Stimulated activated CD8-positive, alpha-beta memory T cell treated with anti-CD3 and anti-CD28 coated beads, Interleukin-12 subunit alpha, Interleukin-12 subunit beta, amount 100 ng/mL, for 24 hours (primary cell): Measurements from ENCODE around the gene R3HDM2.

ENCODE experiments used
- DNase-seq: peaks from one replicate; pipeline ENCODE4 v3.0.0-alpha.2; 2020; ENCODE audit errors: extremely low read depth

The R3HDM2 gene

DNA sequence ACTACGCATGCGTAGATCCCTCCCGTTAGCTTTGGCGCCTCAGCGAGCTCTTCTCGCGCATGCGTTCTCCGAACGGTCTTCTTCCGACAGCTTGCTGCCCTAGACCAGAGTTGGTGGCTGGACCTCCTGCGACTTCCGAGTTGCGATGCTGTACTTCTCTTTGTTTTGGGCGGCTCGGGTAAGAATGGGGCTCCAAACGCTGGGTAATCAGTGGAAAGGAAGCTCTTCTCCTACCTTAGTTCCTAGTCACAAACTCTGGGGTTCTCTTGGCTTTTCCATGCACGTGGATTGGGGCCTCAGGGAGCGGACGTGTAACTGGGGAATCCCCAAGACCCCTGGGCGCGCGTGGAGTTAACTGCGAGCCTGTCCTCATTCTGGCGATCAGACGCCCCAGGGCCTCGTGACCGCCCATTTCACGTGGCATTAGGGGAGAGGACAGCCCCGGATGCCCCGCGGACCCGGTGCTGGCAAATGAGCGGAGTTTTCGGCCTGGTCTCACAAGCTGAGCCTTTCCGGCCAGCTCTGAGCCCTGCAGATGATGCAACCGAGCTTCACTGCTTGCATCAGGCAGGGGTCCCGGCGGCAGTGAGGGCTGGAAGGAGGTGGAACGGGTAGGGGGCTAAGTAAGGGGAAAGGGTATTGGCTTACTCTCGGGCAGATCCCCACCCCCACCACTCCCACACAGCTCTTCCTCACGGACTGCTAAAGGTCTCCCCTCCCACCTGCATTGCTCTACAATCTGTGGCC, 201.0 kb downstream of the R3HDM2 start, which contains the start of gene SHMT2:
Gene SHMT2 (plus strand): TSS at position 78 of the 747 bp plus-strand sequence. CDS start 68 bp downstream, at position 146.
- peak; percentile 92 for DNase-seq

DNA sequence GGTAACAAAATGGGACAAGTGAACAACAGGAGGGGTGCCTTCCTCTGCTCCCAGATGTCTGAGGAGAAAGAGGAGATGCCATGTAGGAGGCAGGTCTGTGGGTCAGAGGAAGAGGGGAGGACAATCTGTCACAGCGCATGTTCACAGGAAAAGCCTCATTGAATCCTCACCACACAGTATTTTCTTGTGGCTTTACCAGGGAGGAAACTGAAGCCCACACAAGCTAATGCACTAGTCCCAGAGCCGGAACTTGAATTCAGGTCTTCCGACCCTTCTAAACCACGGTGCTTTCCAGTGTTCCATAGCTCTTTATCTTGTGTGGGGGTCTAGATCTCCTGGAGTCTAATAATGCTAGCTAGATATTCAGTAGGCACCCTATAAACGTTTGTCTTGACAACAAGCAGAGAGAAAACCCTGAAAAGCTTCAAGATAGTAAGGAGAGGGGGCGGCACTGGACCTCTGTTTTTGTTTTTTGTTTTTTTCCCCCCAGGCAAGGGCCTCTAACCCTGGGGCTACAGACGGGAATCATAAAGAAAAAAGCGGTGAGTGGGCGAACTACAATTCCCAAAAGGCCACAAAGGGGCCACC, 201.7 kb downstream of the R3HDM2 start:
- no peak for DNase-seq

DNA sequence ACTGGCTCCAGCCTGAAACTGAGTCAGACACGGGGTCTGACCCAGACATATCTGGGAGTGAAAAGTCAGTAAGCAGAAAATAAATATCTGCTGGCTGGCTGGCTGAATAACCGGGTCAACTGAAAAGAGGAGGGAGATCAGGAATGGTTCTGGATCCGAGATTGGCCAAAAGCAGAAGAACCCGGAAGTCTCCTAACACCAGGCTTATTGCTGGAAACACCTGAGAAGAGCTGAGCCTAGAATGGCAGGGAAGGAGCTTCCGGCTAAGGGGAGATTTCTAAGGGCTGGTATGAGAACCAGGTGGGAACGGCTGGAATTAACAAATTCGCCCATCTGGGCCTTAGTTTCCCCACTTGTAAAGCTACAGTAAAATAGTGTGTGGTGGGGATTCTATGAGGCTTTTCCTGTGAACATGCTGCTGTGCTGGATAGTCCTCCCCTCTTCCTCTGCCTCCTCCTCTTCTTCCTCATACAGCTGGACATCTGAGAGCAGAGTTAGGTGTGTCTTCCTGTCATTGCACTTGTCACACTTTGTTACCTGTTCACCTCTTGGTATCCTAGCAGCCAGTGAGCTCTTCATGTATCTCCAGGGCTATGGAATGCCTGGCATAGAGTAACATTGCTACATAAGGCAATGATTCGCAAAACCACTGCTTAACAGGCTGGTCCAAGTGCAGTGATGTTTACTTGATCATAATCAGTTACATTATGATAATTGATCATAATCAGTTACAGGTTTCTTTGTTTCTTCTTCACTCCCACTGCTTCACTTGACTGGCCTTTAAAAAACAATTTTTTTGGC, 203.3 kb downstream of the R3HDM2 start:
- no peak for DNase-seq

DNA sequence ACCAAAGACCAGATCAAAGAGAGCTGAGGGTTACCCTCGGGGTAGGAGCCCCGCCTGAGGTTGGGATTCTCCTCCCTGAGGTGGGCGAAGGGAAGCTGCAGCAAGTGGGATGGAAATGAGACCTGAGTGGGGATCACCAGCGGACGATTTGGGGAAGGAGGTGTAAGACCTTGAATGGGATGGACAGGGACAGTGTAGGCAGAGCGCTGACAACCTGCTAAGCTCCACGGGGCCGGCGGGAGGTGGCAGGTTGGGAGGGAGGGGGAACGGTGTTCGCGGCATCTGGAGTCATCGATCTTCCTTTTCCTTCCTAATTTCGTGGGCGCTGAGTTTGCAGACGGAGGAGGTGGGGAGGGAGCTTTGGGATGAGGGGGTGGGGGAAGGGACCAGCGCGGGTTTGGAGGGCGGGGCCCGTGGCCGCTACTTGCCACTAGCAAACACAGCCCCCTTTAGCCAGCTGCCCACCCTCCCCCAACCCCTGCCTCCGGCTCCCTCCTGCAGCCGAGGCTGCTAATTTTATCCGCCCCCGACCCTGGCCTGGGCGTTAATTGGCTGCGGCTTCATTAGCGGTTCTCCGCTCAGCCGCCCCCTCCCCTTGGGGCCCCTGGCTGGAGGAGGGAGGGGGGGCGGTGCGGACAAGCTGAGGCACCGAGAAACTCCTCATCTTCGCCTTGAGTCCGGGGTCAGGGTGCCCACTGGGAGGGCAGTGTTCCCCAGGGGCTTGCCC, 204.1 kb downstream of the R3HDM2 start:
- DNase-seq: no peak

DNA sequence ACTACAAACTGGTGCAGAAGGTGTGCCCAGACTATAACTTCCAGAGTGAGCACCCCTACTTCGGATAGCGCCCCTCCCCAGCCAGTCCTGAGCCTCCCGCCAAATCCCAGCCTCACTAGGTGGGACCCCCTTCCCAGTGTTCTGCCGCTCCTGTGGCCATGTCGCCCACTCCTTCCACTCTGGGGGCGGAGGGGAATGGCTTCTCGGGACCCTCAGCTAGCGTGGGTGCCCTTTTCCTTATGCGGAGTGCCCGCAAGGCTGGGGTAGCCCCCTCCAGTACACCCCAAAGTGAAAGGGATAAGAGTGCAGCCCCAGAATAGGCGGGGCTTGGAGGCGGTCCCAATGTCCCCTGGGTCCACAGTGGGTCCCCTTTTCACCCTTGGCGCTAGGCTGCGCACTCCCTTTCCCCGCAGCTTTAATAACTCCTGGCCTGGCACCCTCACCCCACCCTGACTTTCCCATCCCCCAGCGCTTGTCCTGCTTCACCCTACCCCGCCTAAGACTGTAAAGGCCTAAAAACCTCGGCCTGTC, 205.1 kb downstream of the R3HDM2 start:
- DNase-seq: no peak

DNA sequence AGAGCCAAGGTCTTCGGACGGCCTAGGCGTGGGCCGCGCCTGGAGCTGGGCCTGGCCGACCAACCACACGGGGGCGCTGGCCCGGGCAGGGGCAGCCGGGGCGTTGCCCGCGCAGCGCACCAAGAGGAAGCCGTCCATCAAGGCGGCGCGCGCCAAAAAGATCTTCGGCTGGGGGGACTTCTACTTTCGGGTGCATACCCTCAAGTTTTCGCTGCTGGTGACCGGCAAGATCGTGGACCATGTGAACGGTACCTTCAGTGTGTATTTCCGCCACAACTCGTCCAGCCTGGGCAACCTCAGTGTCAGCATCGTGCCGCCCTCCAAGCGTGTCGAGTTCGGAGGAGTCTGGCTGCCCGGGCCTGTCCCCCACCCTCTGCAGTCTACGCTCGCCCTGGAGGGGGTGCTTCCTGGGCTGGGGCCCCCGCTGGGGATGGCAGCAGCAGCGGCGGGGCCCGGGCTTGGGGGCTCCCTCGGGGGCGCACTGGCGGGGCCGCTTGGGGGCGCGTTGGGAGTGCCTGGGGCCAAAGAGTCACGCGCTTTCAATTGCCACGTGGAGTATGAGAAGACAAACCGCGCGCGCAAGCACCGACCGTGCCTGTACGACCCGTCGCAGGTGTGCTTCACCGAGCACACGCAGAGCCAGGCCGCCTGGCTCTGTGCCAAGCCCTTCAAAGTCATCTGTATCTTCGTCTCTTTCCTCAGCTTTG, 205.7 kb downstream of the R3HDM2 start:
- no peak for DNase-seq

DNA sequence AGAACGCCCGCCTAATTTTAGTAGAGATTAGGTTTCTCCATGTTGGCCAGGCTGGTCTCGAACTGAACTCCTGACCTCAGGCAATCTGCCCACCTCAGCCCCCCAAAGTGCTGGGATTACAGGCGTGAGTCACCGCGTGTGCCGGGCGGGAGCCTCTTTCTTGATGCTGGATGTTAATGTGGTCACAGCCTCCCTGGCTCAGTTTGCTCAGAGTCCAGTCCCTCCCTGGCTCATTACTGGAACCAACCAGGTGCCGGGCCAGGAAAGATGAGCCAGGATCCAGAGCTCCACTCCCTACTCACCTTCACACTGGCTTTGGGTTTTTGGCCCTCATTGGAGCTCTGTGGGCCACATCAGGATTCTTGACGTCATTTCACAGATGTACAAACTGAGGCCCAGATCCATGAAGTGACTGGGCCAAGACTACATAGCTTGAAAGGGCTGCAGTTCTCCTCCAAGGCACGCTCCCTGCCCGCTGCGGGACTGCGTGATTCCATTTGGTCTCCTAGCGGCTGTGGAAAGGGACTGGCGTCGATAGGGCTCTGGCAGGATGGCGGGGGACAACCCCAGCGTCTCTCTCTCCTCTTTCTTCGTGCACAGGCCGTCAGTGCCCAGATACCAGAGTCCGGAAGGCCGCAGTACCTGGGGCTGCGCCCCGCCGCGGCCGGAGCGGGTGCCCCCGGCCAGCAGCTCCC, 206.4 kb downstream of the R3HDM2 start:
- no peak for DNase-seq

DNA sequence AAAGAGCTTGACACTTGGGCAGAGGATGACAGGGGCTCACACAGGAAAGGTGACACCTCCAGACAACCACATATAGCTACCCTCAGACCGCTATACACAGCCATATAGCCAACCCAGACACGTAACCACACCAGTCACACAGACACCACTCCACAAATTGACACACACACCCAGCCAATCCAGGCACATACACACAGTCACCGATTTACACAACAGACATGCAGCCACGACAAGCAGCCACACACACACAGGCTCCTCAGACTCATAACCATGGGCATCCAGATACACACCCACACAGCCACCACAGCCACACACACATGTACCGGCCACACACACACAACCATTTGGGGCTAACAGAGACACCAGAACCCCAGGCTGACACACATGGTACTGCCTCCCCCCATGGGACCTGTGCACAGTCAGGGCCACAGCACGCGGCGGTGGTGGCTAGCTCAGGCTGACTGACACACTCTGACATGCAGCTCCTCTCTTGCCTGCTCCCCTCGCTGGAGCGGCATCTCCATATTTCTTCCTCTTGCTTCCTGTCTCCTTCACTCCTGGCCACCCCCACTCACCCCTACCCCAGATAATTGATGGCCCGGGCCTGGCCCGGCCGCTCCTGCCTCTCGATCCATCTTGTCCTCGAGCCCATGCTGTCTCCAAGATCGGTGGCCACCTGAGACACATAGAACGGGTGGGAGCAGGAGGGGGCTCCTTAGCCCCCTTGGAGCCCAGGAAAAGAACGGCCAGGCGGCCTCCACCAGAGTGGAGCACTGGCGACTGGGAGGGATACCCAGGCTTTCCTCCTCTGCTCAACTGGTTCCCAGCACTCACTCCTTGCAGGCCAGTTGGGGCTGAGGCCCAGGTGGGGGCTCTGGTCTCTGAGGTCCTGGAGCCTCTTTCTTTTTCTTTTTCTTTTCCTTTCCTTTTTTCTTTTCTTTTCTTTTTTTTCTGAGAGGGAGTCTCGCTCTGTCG, 207.4 kb downstream of the R3HDM2 start:
- DNase-seq: no peak

DNA sequence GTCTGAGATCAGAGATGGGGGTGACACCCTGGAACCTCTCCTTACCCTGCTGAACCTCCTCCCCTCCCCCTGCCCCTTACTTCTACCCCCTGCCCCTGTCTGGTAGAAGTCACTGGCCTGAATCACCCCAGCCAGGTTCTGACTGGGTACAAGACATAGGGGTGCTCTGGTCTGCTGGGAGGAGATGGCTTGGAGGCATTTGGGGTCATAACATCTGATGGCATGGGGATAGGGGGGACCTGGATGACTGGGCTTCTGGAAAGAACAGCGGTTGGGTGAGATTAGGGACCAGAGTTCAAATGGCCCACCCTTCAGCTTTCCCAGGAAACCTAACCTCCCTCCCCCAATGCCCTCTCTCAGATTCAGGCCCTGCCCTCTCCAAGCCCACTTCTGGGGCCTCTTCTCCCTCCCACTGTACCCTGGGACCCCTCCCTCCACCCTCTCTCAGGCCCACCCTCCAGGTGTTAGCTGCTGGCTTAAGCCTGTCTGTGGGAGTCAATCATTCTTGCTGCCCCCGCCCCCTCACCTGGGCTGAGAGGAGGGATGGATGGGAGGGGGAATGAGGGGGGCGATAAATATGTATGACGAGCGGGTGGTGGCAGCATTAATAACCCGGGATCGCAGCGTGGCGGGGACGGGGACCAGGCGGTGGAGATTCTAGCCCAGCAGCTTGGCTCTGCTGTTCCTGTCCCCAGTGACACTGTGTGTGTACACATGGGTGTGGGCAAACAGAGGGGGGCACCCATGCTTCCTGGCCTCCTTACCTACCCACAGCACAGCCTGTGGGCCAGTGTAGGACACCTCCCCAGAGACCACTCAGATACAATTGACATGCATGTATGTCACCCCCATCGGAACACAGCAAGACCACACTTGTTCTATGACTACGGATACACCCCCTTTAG, 208.3 kb downstream of the R3HDM2 start:
- DNase-seq: no peak

DNA sequence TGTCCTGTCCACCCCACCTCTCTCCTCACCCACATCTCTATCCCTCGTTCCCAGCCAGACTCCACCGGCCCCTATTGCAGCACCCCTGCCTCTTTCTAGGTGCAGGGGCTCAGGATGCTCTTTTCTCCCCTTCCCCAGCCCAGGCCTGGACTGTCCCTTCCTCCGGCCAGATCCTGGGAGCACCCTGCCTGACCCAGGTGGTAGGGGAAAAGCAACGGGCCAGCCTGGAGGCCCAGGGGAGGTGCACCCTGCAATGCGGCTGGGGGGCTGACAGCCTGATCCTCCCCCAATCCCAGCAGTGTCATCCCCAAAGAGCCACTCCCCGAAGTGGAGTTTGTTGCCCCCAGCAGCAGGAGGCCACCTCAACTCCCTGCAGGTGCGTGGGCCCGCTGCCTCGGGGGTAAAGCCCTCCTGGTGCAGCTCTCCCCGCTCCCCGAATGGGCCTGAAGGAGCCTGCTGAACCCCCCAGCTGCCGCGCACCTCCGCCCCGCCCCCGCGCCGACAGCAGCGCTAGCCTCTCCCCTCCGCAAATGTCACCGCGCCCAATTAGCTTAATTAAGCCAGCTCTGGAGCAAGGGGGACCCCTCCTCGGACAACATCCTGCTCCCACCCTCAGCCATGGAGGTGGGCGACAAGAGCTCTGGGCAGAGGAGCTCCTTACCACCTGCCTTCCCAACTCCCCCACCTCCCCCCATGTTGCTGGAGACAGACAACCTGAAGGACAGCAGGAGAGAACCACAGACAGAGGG, 209.5 kb downstream of the R3HDM2 start:
- DNase-seq: no peak

DNA sequence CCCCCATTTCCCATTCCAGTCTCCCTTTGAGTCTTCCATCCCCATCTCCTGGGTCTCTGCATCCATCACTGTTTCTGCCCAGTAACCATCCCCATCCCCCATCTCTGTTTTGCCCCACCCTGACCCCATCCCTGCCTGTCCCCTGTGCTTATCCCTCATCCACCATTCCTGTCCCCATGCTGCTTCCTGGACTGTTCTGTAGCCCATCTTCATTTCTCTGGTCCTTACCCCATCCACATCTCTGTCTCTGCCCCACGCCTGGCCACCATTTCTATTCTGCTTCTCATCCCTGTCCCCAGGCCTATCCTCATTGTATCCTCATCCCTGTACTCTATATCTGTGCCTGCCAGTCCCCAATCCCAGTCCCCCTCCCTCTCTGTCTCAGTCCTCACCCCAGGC, 210.1 kb downstream of the R3HDM2 start:
- DNase-seq: no peak

DNA sequence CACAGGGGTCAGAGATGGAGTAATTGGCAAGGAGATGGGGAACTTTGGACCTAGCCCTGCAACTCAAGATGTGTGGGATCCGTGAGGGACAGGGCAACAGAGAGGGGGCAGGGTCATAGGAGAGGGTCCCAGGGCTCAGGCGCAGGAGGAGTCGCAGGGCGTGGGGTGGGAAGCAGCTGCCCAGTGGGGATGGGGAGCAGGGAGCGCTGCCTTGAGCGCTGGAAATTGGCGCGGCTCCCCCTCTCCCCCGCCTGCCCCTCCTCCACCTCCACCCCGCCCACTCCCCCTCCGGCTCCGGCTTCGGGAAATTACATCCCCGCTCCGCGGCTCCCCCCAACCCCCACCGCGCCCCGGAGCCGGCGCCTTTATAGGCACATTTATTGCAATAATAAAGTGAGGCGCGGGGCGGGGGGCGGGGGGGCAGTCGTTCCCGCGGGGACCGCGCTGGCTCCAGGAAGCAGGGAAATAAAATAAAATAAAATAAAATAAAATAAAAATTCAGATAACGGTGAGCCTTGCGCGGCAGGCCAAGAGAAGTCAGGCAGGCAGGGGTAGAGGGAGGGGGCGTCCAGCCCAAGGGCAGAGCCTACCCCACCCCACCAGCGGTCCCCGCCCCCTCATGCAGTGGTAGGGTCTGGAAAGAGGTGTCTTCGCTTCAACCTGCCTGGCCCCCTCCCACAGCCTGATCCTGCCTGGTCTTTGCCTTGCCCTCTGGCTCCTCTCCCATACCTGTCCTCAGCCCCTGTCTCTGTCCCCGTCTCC, 210.7 kb downstream of the R3HDM2 start:
- no peak for DNase-seq

DNA sequence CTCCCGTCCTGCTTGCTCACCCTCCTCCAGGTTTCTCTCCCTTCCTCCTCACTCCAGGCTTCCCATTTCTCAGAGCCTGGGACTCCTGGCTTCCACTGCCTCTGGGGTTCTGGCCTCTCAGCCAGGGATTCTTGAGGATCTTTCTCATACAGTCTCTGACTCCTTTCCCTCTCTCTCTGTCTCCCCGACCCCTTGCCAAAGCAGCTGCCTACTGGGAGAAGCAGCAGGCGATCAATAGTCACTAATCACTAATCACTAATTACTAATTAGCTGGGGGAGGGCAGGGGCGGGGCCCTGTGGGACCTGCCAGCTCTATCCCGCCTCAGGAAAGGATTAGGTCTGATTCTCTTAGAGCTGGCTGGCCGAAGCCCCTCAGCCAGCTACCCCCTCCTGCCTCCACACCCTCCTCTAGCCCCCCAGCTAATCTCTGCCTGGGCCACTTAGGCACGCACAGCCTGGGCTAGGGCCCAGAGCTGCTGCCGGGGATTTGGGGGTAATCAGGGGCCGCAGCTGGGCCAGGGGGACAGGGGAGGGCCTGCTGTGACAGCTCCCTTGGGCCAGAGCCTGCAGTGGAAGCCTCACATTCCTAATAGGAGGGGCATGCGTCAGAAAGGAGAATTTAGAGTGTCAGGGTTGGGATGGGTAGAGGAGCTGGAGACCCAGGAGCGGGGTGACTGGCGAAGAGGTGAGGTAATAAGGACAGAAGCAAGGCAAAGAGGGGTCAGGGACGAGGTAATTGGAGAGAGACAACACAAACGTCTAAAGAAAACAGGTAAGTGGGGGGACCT, 211.4 kb downstream of the R3HDM2 start:
- DNase-seq: no peak

DNA sequence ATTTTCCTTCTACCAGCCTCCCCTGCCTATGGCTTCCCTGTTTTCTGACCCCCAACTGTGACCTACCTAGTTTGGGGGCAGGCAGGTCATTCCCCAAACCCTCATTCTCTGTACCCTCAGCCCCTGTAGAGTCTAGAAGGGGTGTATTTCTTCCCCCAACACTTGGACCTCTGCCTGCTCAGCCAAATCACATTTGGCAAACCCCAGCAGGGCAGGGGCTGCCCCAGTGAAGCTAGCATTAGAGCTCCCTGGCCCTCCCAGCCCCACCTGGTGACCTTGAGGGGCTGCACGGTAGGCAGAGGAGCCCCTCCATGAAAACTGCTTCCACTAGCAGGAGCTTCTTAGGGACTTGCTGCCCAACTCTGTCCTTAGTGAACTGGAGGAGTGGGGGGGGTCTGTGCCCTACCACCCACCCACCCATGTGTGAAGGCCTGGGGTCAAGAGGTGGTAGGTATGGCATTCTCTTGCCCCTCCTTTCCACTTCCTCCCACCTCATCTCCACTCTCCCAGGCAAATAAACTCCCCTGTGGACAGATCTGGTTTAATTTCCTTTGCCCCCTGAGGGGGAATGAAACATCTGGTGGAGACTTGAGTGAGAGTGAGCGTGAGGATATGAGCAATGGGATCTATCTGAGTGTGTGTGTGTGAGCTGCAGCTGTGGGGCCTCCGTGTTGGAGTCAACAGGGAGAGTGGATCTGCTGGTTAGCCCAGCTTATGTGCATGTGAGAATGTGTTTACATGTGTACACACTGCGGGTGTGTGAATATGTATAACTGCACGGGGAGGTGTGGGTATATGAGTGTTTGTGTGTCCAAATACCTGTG, 212.6 kb downstream of the R3HDM2 start:
- DNase-seq: no peak
